Caco-2 (cell line): ENCODE results near the gene DUOXA1. TPM values are rescaled to one million over a fixed set of nuclear protein-coding genes. Genes with fewer than 3 reads are reported as not detected.

Source experiments
- BruUV-seq: library from RNA; stranded (reverse); fragments of 400-500 nt; replicated peaks from 2 replicates; lab custom pipeline; 2021; lab: Mats Ljungman, UMichigan
- CTCF ChIA-PET: fragments of 300-600 bp; sonication (Branson Sonifier 250); formaldehyde crosslinking; loops from one replicate; lab custom pipeline; 2022; ENCODE audit warnings: antibody characterized with exemption; lab: Charles Lee
- POLR2A ChIA-PET: fragments of 300-600 bp; sonication (Branson Sonifier 250); formaldehyde crosslinking; loops from one replicate; lab custom pipeline; 2022; ENCODE audit warnings: antibody characterized with exemption; lab: Charles Lee
- DNase-seq, 2 experiments: peaks; one replicate each; pipeline versions ENCODE4 v3.0.0 to v3.0.0-alpha.2; 2020 to 2022
- H3K27me3 ChIP-seq: replicated peaks from 2 replicates; pipeline ENCODE4 v1.6.0; 2011; ENCODE audit warnings: low read length; ENCODE audit not compliant: control insufficient read depth, insufficient read depth
- H3K36me3 ChIP-seq: 2 replicates; pipeline ENCODE4 v1.5.1; 2011; ENCODE audit warnings: low read length; ENCODE audit not compliant: control insufficient read depth, insufficient read depth
- H3K4me1 ChIP-seq: fragments of 250-450 bp; sonication (Bioruptor Pico); 2 replicates; pipeline ENCODE4 v1.5.1; 2020; ENCODE audit warnings: mild to moderate bottlenecking
- H3K4me3 ChIP-seq: 2 replicates; pipeline ENCODE4 v1.5.1; 2011; ENCODE audit warnings: low read depth, mild to moderate bottlenecking, control low read depth, low read length
- H3K9me3 ChIP-seq: fragments of 250-450 bp; sonication (Bioruptor Pico); 2 replicates; pipeline ENCODE4 v1.5.1; 2020; ENCODE audit warnings: mild to moderate bottlenecking, moderate library complexity
- H3K27ac Mint-ChIP-seq: one replicate; pipeline ENCODE4 v1.8.0; 2022; ENCODE audit warnings: mixed read lengths; ENCODE audit not compliant: unreplicated experiment
- H3K27me3 Mint-ChIP-seq: one replicate; pipeline ENCODE4 v1.8.0; 2022; ENCODE audit warnings: mixed read lengths; ENCODE audit not compliant: insufficient read depth, unreplicated experiment
- H3K36me3 Mint-ChIP-seq: one replicate; pipeline ENCODE4 v1.8.0; 2022; ENCODE audit warnings: mild to moderate bottlenecking, mixed read lengths; ENCODE audit not compliant: insufficient read depth, unreplicated experiment
- H3K4me1 Mint-ChIP-seq: one replicate; pipeline ENCODE4 v1.8.0; 2022; ENCODE audit warnings: low read depth, mixed read lengths; ENCODE audit not compliant: unreplicated experiment
- H3K4me3 Mint-ChIP-seq: one replicate; pipeline ENCODE4 v1.8.0; 2022; ENCODE audit warnings: mild to moderate bottlenecking, moderate library complexity, mixed read lengths; ENCODE audit not compliant: unreplicated experiment
- H3K9me3 Mint-ChIP-seq: one replicate; pipeline ENCODE4 v1.8.0; 2022; ENCODE audit warnings: mixed read lengths; ENCODE audit not compliant: unreplicated experiment
- CTCF ChIP-seq, 2 experiments: fragments of 200-600 bp in 1 of 2; IDR thresholded peaks; 1 replicate in 1 of 2; 2 replicates in 1 of 2; pipeline versions ENCODE4 v1.5.1 to v1.8.0; 2011 to 2022; ENCODE audit warnings: antibody characterized with exemption in 1 of 2, control low read depth in 1 of 2, inconsistent platforms in 1 of 2, low read depth in 1 of 2, low read length in 1 of 2, mild to moderate bottlenecking in 1 of 2, moderate library complexity in 1 of 2; ENCODE audit not compliant: insufficient read depth in 1 of 2, severe bottlenecking in 1 of 2, unreplicated experiment in 1 of 2
- intact Hi-C: fragments of 100-400 bp; cut with micrococcal nuclease; formaldehyde crosslinking; loops from one replicate; pipeline ENCODE4 v1.10.0; 2022; ENCODE audit not compliant: unreplicated experiment
- total RNA-seq: library from RNA; stranded (reverse); gene quantifications from 2 replicates; pipeline ENCODE4 v1.2.3, GENCODE V29; 2022

The DUOXA1 gene
- total RNA-seq, 1 experiment from 2014 or later = not detected

- no peaks in the 10 kb centered on the region for H3K27me3 ChIP-seq
- Mint-ChIP-seq H3K4me1 (peaks cover 8% of the 10 kb centered on the region), H3K36me3 (peaks cover 6% of the 10 kb centered on the region), H3K9me3 (no peaks in the 10 kb centered on the region), H3K4me3 (no peak overlapping the region), H3K27me3 (peaks cover 4% of the 10 kb centered on the region), H3K27ac (no peak overlapping the region)
- ChIA-PET POLR2A (no interaction called here), CTCF (interaction anchor here (0.7 kb wide), 1 partner anchor 15 kb away, joined by 3 read pairs; no protein-coding TSS in a partner anchor)
- no peaks in the 10 kb centered on the region for H3K9me3 ChIP-seq
- H3K4me3 ChIP-seq = no peak overlapping the region
- no TSS peak for BruUV-seq
- H3K4me1 ChIP-seq = no peaks in the 10 kb centered on the region
- no peak for DNase-seq
- intact Hi-C loops = no loop called here
- H3K36me3 ChIP-seq = no peaks in the 10 kb centered on the region
- TF ChIP-seq CTCF (IDR thresholded peaks at IDR 0.05; ENCODE audit: insufficient read depth in 1 of 2, low read depth in 1 of 2, low read length in 1 of 2, severe bottlenecking in 1 of 2, unreplicated experiment in 1 of 2) = peak in 1 of 2 experiments; percentile 14
These were observed 19.3 kb downstream of the DUOXA1 start for GRCh38 chr15:45110256-45110820.

DNA sequence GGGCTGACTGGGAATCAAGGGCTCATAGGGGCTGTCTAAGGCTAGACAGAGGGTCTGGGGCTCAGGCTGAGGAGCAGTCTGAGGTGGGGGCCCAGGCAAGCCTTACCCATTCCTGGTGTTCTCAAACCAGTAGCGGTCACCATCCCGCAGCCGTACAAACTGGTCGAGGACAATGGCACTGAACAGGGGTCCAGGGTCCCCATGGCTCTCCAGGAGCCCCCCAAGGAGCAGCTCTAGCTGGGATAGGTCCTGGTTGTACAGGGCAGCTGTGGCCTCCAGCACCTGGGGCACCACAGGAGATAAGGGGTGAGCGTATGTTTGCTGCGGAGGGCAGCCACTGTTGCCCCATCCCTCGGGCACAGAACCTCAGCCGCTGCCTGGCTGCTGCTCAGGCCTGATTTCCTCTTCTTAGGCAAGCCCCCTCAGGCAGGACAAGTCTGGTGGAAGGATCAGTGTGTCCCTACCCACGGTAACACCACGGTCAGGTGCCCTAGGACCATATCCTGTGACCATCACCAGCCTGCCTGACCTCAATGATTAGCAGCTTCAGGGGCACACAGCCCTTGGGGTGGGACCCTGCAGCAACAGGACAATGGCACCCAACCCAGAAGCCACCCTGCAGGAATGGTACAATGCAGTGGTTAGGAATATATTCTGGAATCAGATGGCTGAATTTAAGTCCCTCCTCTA is 21.6 kb downstream of the DUOXA1 start:
- no TSS peak for BruUV-seq
- no peaks in the 10 kb centered on the region for H3K9me3 ChIP-seq
- Mint-ChIP-seq H3K36me3 (no peaks in the 10 kb centered on the region), H3K27me3 (no peaks in the 10 kb centered on the region), H3K4me3 (no peak overlapping the region), H3K9me3 (no peaks in the 10 kb centered on the region), H3K27ac (no peak overlapping the region), H3K4me1 (no peaks in the 10 kb centered on the region)
- DNase-seq = no peak
- TF ChIP-seq CTCF (IDR thresholded peaks at IDR 0.05; ENCODE audit: insufficient read depth in 1 of 2, low read depth in 1 of 2, low read length in 1 of 2, severe bottlenecking in 1 of 2, unreplicated experiment in 1 of 2) = no peak
- POLR2A ChIA-PET = no interaction called here
- H3K27me3 ChIP-seq = no peaks in the 10 kb centered on the region
- H3K4me1 ChIP-seq = no peaks in the 10 kb centered on the region
- intact Hi-C loops = no loop called here
- CTCF ChIA-PET = no interaction called here
- no peaks in the 10 kb centered on the region for H3K36me3 ChIP-seq
- no peak overlapping the region for H3K4me3 ChIP-seq

- intact Hi-C loops = no loop called here
- no peaks in the 10 kb centered on the region for H3K27me3 ChIP-seq
- H3K4me1 ChIP-seq = no peaks in the 10 kb centered on the region
- no TSS peak for BruUV-seq
- POLR2A ChIA-PET = no interaction called here
- Mint-ChIP-seq H3K27ac (no peak overlapping the region), H3K27me3 (no peaks in the 10 kb centered on the region), H3K4me1 (no peaks in the 10 kb centered on the region), H3K4me3 (no peak overlapping the region), H3K9me3 (no peaks in the 10 kb centered on the region), H3K36me3 (no peaks in the 10 kb centered on the region)
- no peaks in the 10 kb centered on the region for H3K36me3 ChIP-seq
- no peaks in the 10 kb centered on the region for H3K9me3 ChIP-seq
- no peak for TF ChIP-seq CTCF (IDR thresholded peaks at IDR 0.05; ENCODE audit: insufficient read depth in 1 of 2, low read depth in 1 of 2, low read length in 1 of 2, severe bottlenecking in 1 of 2, unreplicated experiment in 1 of 2)
- CTCF ChIA-PET = no interaction called here
- no peak for DNase-seq
- H3K4me3 ChIP-seq = no peak overlapping the region
These were observed 23.5 kb downstream of the DUOXA1 start for GRCh38 chr15:45106002-45106790.
